WTC11 (cell line): Measurements from ENCODE around the gene LRRC72. TPM values are rescaled to one million over a fixed set of nuclear protein-coding genes. Genes with fewer than 3 reads are reported as not detected.

Experiments
- ATAC-seq: fragments of 200-7000 bp; cut with Tn5 transposase; 2 replicates; pipeline ENCODE4 v1.10.0; 2021; ENCODE audit warnings: mild to moderate bottlenecking, moderate library complexity
- CTCF ChIA-PET: fragments of 300-600 bp; sonication (Branson Sonifier 250); formaldehyde crosslinking; loops from one replicate; lab custom pipeline; 2021; ENCODE audit warnings: antibody characterized with exemption; lab: Charles Lee
- POLR2A ChIA-PET: fragments of 350-600 bp; sonication (Branson Sonifier 250); formaldehyde crosslinking; loops from one replicate; lab custom pipeline; 2021; ENCODE audit warnings: antibody characterized with exemption; lab: Charles Lee
- DNase-seq: peaks from one replicate; pipeline ENCODE4 v3.0.0; 2021; ENCODE audit warnings: low spot score
- H3K27ac Mint-ChIP-seq: 2 replicates; pipeline ENCODE4 v1.8.0; 2021; ENCODE audit warnings: mixed read lengths
- H3K27me3 Mint-ChIP-seq: 2 replicates; pipeline ENCODE4 v1.8.0; 2021; ENCODE audit warnings: low read depth, mild to moderate bottlenecking, moderate library complexity, mixed read lengths
- H3K36me3 Mint-ChIP-seq: 2 replicates; pipeline ENCODE4 v1.8.0; 2021; ENCODE audit warnings: mixed read lengths
- H3K4me1 Mint-ChIP-seq: 2 replicates; pipeline ENCODE4 v1.8.0; 2022; ENCODE audit warnings: mixed read lengths
- H3K4me3 Mint-ChIP-seq: 2 replicates; pipeline ENCODE4 v1.8.0; 2021; ENCODE audit warnings: mild to moderate bottlenecking, moderate library complexity, mixed read lengths
- H3K9me3 Mint-ChIP-seq: 2 replicates; pipeline ENCODE4 v1.8.0; 2021; ENCODE audit warnings: mixed read lengths
- CDX4 ChIP-seq: fragments of 250-450 bp; sonication (Bioruptor Pico); IDR thresholded peaks from 2 replicates; pipeline ENCODE4 v1.9.0; 2021; ENCODE audit warnings: moderate library complexity, mild to moderate bottlenecking, inconsistent platforms, borderline replicate concordance
- FOXK1 ChIP-seq: sonication (generic); formaldehyde crosslinking; IDR thresholded peaks from 2 replicates; pipeline ENCODE4 v1.8.0; 2022; ENCODE audit warnings: mild to moderate bottlenecking, moderate library complexity, missing genetic modification reagents
- MLX ChIP-seq: sonication (generic); formaldehyde crosslinking; IDR thresholded peaks from 2 replicates; pipeline ENCODE4 v1.8.1; 2023; ENCODE audit warnings: mild to moderate bottlenecking, missing genetic modification reagents, moderate library complexity
- NFE2L1 ChIP-seq: sonication (generic); formaldehyde crosslinking; IDR thresholded peaks from 2 replicates; pipeline ENCODE4 v1.8.1; 2023; ENCODE audit warnings: missing genetic modification reagents
- SMAD4 ChIP-seq: sonication (generic); formaldehyde crosslinking; IDR thresholded peaks from 2 replicates; pipeline ENCODE4 v1.8.0; 2022; ENCODE audit warnings: mild to moderate bottlenecking, missing genetic modification reagents
- TCF7 ChIP-seq: sonication (generic); formaldehyde crosslinking; IDR thresholded peaks from 2 replicates; pipeline ENCODE4 v1.8.0; 2022; ENCODE audit warnings: mild to moderate bottlenecking, low read depth, missing genetic modification reagents, moderate library complexity
- TEAD4 ChIP-seq: sonication (generic); formaldehyde crosslinking; IDR thresholded peaks from 2 replicates; pipeline ENCODE4 v1.8.0; 2022; ENCODE audit warnings: mild to moderate bottlenecking, missing genetic modification reagents
- TP53 ChIP-seq: sonication (generic); formaldehyde crosslinking; IDR thresholded peaks from 2 replicates; pipeline ENCODE4 v1.8.1; 2023; ENCODE audit warnings: mild to moderate bottlenecking, missing genetic modification reagents
- ZBTB21 ChIP-seq: sonication (generic); formaldehyde crosslinking; IDR thresholded peaks from 2 replicates; pipeline ENCODE4 v1.8.1; 2023; ENCODE audit warnings: mild to moderate bottlenecking, missing genetic modification reagents, borderline replicate concordance
- ZNF138 ChIP-seq: sonication (generic); formaldehyde crosslinking; conservative IDR thresholded peaks from 2 replicates; pipeline ENCODE4 v1.8.1; 2022; ENCODE audit warnings: mild to moderate bottlenecking, moderate library complexity, missing genetic modification reagents
- ZNF219 ChIP-seq: sonication (generic); formaldehyde crosslinking; IDR thresholded peaks from 2 replicates; pipeline ENCODE4 v1.8.0; 2023; ENCODE audit warnings: missing genetic modification reagents, mild to moderate bottlenecking, borderline replicate concordance
- ZNF263 ChIP-seq: sonication (generic); formaldehyde crosslinking; IDR thresholded peaks from 2 replicates; pipeline ENCODE4 v1.8.1; 2022; ENCODE audit warnings: low read depth, mild to moderate bottlenecking, moderate library complexity, missing genetic modification reagents
- ZNF317 ChIP-seq: sonication (generic); formaldehyde crosslinking; IDR thresholded peaks from 2 replicates; pipeline ENCODE4 v1.8.1; 2023; ENCODE audit warnings: low read depth, mild to moderate bottlenecking, moderate library complexity, missing genetic modification reagents, borderline replicate concordance
- ZNF416 ChIP-seq: fragments of 250-450 bp; sonication (Bioruptor Pico); IDR thresholded peaks from 2 replicates; pipeline ENCODE4 v1.9.0; 2021; ENCODE audit warnings: mild to moderate bottlenecking, inconsistent platforms
- ZNF671 ChIP-seq: fragments of 250-450 bp; sonication (Bioruptor Pico); IDR thresholded peaks from 2 replicates; pipeline ENCODE4 v1.8.0; 2021; ENCODE audit warnings: mild to moderate bottlenecking
- total RNA-seq: library from RNA; stranded (reverse); gene quantifications from 3 replicates; pipeline ENCODE4 v1.2.3, GENCODE V29; 2021
- TF ChIP-seq, protein P1 (sequence below): sonication (generic); formaldehyde crosslinking; IDR thresholded peaks from 2 replicates; pipeline ENCODE4 v1.8.1; 2022; ENCODE audit warnings: mild to moderate bottlenecking, moderate library complexity, missing genetic modification reagents
- TF ChIP-seq, protein P2 (sequence below): sonication (generic); formaldehyde crosslinking; IDR thresholded peaks from 2 replicates; pipeline ENCODE4 v1.8.1; 2022; ENCODE audit warnings: mild to moderate bottlenecking, missing genetic modification reagents, moderate library complexity, borderline replicate concordance
- TF ChIP-seq, protein P3 (sequence below): sonication (generic); formaldehyde crosslinking; IDR thresholded peaks from 2 replicates; pipeline ENCODE4 v1.8.1; 2022; ENCODE audit warnings: missing genetic modification reagents, borderline replicate concordance
- TF ChIP-seq, protein P4 (sequence below): fragments of 200-600 bp; IDR thresholded peaks from 2 replicates; pipeline ENCODE4 v1.8.0; 2022; ENCODE audit warnings: antibody characterized with exemption
- TF ChIP-seq, protein P5 (sequence below): sonication (generic); formaldehyde crosslinking; IDR thresholded peaks from 2 replicates; pipeline ENCODE4 v1.8.1; 2023; ENCODE audit warnings: mild to moderate bottlenecking, missing genetic modification reagents, borderline replicate concordance

LRRC72 gene
- total RNA-seq, 1 experiment from 2014 or later: not detected

GRCh38 chr7:16494551-16494950, 32.1 kb upstream of the LRRC72 start:
- Mint-ChIP-seq H3K4me1 (no peaks in the 10 kb centered on the region), H3K36me3 (no peaks in the 10 kb centered on the region), H3K27me3 (no peaks in the 10 kb centered on the region), H3K27ac (no peak overlapping the region), H3K4me3 (no peak overlapping the region), H3K9me3 (no peaks in the 10 kb centered on the region)
- no peak for TF ChIP-seq NFE2L1 (CRISPR knock-in tag)
- TF ChIP-seq ZNF138 (CRISPR knock-in tag): no peak
- no peak for TF ChIP-seq SMAD4
- no peak for TF ChIP-seq ZNF671 (CRISPR knock-in tag)
- TF ChIP-seq, protein P1, sequence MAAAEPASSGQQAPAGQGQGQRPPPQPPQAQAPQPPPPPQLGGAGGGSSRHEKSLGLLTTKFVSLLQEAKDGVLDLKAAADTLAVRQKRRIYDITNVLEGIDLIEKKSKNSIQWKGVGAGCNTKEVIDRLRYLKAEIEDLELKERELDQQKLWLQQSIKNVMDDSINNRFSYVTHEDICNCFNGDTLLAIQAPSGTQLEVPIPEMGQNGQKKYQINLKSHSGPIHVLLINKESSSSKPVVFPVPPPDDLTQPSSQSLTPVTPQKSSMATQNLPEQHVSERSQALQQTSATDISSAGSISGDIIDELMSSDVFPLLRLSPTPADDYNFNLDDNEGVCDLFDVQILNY (CRISPR knock-in tag): no peak
- TF ChIP-seq ZNF219 (CRISPR knock-in tag): no peak
- TF ChIP-seq MLX (CRISPR knock-in tag): no peak
- TF ChIP-seq, protein P2, sequence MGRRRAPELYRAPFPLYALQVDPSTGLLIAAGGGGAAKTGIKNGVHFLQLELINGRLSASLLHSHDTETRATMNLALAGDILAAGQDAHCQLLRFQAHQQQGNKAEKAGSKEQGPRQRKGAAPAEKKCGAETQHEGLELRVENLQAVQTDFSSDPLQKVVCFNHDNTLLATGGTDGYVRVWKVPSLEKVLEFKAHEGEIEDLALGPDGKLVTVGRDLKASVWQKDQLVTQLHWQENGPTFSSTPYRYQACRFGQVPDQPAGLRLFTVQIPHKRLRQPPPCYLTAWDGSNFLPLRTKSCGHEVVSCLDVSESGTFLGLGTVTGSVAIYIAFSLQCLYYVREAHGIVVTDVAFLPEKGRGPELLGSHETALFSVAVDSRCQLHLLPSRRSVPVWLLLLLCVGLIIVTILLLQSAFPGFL (CRISPR knock-in tag): no peak
- TF ChIP-seq FOXK1 (CRISPR knock-in tag): no peak
- no peak for TF ChIP-seq TEAD4 (CRISPR knock-in tag)
- TF ChIP-seq, protein P3, sequence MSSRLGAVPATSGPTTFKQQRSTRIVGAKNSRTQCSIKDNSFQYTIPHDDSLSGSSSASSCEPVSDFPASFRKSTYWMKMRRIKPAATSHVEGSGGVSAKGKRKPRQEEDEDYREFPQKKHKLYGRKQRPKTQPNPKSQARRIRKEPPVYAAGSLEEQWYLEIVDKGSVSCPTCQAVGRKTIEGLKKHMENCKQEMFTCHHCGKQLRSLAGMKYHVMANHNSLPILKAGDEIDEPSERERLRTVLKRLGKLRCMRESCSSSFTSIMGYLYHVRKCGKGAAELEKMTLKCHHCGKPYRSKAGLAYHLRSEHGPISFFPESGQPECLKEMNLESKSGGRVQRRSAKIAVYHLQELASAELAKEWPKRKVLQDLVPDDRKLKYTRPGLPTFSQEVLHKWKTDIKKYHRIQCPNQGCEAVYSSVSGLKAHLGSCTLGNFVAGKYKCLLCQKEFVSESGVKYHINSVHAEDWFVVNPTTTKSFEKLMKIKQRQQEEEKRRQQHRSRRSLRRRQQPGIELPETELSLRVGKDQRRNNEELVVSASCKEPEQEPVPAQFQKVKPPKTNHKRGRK (CRISPR knock-in tag): no peak
- no peak for TF ChIP-seq ZNF317 (CRISPR knock-in tag)
- ChIA-PET POLR2A (no interaction called here), CTCF (no interaction called here)
- DNase-seq (no peak), ATAC-seq (no peak)

DNA sequence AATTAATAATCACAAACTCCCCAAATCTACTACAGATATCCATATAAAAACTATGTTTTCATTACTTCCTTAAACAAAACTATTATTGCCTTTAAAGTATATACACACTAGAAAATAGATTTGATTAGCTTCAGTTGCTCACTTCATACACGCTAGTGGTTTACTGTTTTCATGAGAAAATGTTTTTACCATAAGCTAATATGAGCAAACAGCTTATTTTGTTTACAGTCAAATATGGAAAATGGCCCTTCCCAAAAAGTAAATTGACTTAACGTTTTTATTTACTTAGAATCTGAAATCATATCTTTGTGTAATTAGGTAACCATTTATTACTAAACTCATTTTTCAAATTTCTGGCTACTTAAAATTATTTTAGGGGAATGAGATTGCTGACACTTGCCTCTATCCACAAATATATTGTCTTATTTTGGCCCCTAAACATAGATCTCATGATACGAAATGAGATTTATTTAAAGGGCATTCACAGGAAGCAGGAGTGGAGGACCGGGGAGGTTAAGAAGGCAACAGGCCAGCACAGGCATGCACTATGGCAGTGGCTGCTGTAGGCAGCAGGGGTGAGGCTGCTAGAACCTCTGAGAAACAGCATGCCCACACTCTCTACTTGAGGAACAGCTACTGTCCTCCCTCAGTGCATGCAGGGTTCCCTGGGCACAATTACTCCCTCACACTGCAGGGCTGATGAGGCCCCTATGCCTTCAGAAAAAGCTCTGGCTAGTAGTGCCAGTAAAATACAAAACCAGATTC, 31.5 kb upstream of the LRRC72 start:
- ChIA-PET CTCF (no interaction called here), POLR2A (no interaction called here)

GRCh38 chr7:16498122-16498521, 28.5 kb upstream of the LRRC72 start:
- Mint-ChIP-seq H3K27me3 (no peaks in the 10 kb centered on the region), H3K4me3 (no peak overlapping the region), H3K27ac (no peak overlapping the region), H3K36me3 (no peaks in the 10 kb centered on the region), H3K4me1 (no peaks in the 10 kb centered on the region), H3K9me3 (no peaks in the 10 kb centered on the region)
- ChIA-PET CTCF (interaction anchor here (1.6 kb wide), 1 partner anchor 67 kb away, joined by 4 read pairs; no protein-coding TSS in a partner anchor), POLR2A (no interaction called here)
- no peak for ATAC-seq
- no peak for DNase-seq
- TF ChIP-seq TP53 (CRISPR knock-in tag): no peak
- TF ChIP-seq, protein P2 (CRISPR knock-in tag): no peak
- TF ChIP-seq, protein P4, sequence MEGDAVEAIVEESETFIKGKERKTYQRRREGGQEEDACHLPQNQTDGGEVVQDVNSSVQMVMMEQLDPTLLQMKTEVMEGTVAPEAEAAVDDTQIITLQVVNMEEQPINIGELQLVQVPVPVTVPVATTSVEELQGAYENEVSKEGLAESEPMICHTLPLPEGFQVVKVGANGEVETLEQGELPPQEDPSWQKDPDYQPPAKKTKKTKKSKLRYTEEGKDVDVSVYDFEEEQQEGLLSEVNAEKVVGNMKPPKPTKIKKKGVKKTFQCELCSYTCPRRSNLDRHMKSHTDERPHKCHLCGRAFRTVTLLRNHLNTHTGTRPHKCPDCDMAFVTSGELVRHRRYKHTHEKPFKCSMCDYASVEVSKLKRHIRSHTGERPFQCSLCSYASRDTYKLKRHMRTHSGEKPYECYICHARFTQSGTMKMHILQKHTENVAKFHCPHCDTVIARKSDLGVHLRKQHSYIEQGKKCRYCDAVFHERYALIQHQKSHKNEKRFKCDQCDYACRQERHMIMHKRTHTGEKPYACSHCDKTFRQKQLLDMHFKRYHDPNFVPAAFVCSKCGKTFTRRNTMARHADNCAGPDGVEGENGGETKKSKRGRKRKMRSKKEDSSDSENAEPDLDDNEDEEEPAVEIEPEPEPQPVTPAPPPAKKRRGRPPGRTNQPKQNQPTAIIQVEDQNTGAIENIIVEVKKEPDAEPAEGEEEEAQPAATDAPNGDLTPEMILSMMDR: no peak
- TF ChIP-seq ZNF263 (CRISPR knock-in tag): no peak
- no peak for TF ChIP-seq CDX4
- no peak for TF ChIP-seq ZNF416
- TF ChIP-seq, protein P5, sequence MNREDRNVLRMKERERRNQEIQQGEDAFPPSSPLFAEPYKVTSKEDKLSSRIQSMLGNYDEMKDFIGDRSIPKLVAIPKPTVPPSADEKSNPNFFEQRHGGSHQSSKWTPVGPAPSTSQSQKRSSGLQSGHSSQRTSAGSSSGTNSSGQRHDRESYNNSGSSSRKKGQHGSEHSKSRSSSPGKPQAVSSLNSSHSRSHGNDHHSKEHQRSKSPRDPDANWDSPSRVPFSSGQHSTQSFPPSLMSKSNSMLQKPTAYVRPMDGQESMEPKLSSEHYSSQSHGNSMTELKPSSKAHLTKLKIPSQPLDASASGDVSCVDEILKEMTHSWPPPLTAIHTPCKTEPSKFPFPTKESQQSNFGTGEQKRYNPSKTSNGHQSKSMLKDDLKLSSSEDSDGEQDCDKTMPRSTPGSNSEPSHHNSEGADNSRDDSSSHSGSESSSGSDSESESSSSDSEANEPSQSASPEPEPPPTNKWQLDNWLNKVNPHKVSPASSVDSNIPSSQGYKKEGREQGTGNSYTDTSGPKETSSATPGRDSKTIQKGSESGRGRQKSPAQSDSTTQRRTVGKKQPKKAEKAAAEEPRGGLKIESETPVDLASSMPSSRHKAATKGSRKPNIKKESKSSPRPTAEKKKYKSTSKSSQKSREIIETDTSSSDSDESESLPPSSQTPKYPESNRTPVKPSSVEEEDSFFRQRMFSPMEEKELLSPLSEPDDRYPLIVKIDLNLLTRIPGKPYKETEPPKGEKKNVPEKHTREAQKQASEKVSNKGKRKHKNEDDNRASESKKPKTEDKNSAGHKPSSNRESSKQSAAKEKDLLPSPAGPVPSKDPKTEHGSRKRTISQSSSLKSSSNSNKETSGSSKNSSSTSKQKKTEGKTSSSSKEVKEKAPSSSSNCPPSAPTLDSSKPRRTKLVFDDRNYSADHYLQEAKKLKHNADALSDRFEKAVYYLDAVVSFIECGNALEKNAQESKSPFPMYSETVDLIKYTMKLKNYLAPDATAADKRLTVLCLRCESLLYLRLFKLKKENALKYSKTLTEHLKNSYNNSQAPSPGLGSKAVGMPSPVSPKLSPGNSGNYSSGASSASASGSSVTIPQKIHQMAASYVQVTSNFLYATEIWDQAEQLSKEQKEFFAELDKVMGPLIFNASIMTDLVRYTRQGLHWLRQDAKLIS: no peak

More for the DNA sequence above, 31.5 kb upstream of the LRRC72 start:
- peak; percentile 41; the same call in 1 of the 2 replicates for ATAC-seq
- H3K4me3 Mint-ChIP-seq: no peak overlapping the region
- H3K9me3 Mint-ChIP-seq: no peaks in the 10 kb centered on the region
- no peak for DNase-seq
- H3K27ac Mint-ChIP-seq: no peak overlapping the region
- TF ChIP-seq TCF7 (CRISPR knock-in tag) (no peak), ZBTB21 (CRISPR knock-in tag) (no peak)
- no peaks in the 10 kb centered on the region for H3K27me3 Mint-ChIP-seq
- H3K4me1 Mint-ChIP-seq: no peaks in the 10 kb centered on the region
- H3K36me3 Mint-ChIP-seq: no peaks in the 10 kb centered on the region
